ENCODE measurements around the gene PYGO1.
"Not testable (repeated sequence)": the region's sequence is repeated elsewhere in the genome, so short reads cannot be mapped to it uniquely, and the experiment has no call there.

The PYGO1 gene

GRCh38 chr15:55499151-55499550 lies 89.0 kb downstream of the PYGO1 start:
- DNase-seq = no peak

- DNase-seq = peak; percentile 73
These were observed 89.8 kb downstream of the PYGO1 start for GRCh38 chr15:55498109-55498938.

DNA sequence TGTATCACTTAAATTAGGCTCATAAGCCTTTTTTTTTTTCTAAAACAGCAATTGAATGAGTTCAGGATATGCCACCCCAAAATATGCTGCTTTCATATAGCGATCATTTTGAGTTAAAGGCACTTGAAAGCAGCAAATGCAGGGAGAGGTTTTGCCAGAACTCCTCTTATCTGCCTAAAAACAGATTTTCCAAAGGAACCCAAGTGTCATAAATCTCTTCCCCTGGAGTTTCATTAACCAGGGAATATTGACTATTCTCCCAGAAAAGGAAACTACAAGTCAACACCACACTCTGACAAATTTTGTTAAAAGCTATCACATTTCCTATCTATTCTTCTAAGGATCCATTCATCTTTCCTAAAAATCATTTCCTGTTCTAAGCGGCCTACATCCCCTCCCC lies 91.4 kb downstream of the PYGO1 start:
- DNase-seq = no peak

DNA sequence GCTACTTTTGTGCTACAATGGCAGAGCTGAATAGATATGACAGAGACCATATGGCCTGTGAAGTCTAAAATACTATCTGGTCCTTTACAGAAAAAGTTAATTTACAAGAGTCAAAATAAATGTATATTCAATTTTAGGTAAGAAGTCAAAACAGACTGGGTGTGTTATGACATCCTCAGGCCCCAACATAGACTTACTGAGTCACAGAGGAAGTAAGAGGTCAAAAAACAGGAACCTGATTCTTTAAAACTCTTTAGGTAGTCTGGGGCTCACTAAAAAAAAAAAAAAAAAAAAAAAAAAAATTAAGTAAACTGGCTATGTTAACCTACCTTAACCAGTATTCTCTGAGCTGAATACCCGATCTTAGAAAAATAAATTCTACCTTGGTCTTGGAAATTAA lies 93.2 kb downstream of the PYGO1 start:
- no peak for DNase-seq

DNA sequence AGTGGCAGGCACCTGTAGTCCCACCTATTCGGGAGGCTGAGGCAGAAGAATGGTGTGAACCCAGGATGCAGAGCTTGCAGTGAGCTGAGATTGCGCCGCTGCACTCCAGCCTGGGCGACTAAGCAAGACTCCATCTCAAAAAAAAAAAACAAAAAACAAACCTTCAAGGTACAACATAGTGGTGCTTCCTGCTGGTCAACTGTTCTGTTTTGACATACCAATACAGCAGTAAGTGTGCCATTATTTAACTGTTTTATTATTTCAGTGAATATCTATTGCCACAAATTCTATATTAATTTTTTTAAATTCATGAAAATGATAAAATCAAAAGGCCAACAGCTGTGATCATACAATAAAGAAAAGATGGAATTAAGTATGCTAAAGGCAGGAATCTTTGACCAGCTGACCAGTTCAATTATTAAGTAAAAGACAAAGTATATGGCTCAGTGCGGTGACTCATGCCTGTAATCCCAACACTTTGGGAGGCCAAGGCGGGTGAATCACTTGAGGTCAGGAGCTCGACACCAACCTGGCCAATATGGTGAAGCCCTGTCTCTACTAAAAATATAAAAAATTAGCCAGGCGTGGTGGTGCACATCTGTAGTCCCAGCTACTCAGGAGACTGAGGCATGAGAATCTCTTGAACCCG lies 99.1 kb downstream of the PYGO1 start:
- DNase-seq = not testable (repeated sequence)
